ENCODE results near the gene FAIM2. TPM values are rescaled to one million over a fixed set of nuclear protein-coding genes. Genes with fewer than 3 reads are reported as not detected.

FAIM2 gene
- total and polyA plus RNA-seq, 2 experiments from 2014 or later: 0.61 to 2.0 TPM

GRCh38 chr12:49923035-49923644 is 19.4 kb upstream of the FAIM2 start:
- no peak overlapping the region for H2AFZ ChIP-seq
- H3K4me2 ChIP-seq: no peak overlapping the region
- no peaks in the 10 kb centered on the region for H3K27me3 ChIP-seq (ENCODE audit: insufficient read depth)
- no peaks in the 10 kb centered on the region for H3K9me2 ChIP-seq (ENCODE audit: insufficient read depth)
- H3K4me1 ChIP-seq (ENCODE audit: insufficient read depth): no peaks in the 10 kb centered on the region
- Mint-ChIP-seq H3K4me1 (no peaks in the 10 kb centered on the region; the same call in 2 of the 3 replicates), H3K4me3 (no peak overlapping the region), H3K36me3 (ENCODE audit: low read depth) (no peaks in the 10 kb centered on the region), H3K27me3 (ENCODE audit: insufficient read depth, low read depth, poor library complexity) (peaks cover 8% of the 10 kb centered on the region), H3K9me3 (no peaks in the 10 kb centered on the region), H3K27ac (no peak overlapping the region)
- no peaks in the 10 kb centered on the region for H3K36me3 ChIP-seq (ENCODE audit: insufficient read depth)
- ATAC-seq (peak; percentile 45; the same call in 2 of the 3 replicates), DNase-seq (ENCODE audit: low spot score) (no peak)
- TF ChIP-seq ZNF462 (CRISPR knock-in tag; IDR thresholded peaks at IDR 0.05) (no peak), REST (IDR thresholded peaks at IDR 0.05; ENCODE audit: unreplicated experiment) (no peak), EZH2 (IDR thresholded peaks at IDR 0.05; ENCODE audit: low read depth, unreplicated experiment) (no peak), ZNF114 (CRISPR knock-in tag; IDR thresholded peaks at IDR 0.05) (no peak), ZNF331 (CRISPR knock-in tag; IDR thresholded peaks at IDR 0.05; ENCODE audit: low read depth) (no peak), STAT1 (IDR thresholded peaks at IDR 0.05; ENCODE audit: unreplicated experiment) (no peak), ETS1 (IDR thresholded peaks at IDR 0.05) (no peak), NANOG (IDR thresholded peaks at IDR 0.05; ENCODE audit: borderline replicate concordance) (no peak)
- H4K20me1 ChIP-seq (replicated peaks; ENCODE audit: insufficient read depth): no peaks in the 10 kb centered on the region
- no peaks in the 10 kb centered on the region for H3K79me2 ChIP-seq (replicated peaks; ENCODE audit: insufficient read depth)
- H3K4me3 ChIP-seq: no peak overlapping the region
- no peak overlapping the region for H3K27ac ChIP-seq (ENCODE audit: low read depth)
- H3F3A ChIP-seq (replicated peaks; ENCODE audit: low read depth): no peaks in the 10 kb centered on the region

Measured in GM23338 (cell line).